GM21390 (cell line): ENCODE measurements around the gene MIPEP.
A peak's percentile ranks its signal among the peaks of the same experiment; 100 is the strongest.
"Not testable (repeated sequence)": the region's sequence is repeated elsewhere in the genome, so short reads cannot be mapped to it uniquely, and the experiment has no call there.

Experiments
- ATAC-seq: cut with Tn5 transposase; IDR thresholded peaks from one replicate; pipeline ENCODE4 v1.9.1; 2021; ENCODE audit not compliant: unreplicated experiment

MIPEP gene

GRCh38 chr13:23888658-23889614 lies at the start of gene MIPEP:
TSS of gene MIPEP (minus strand) at chr13:23889400. CDS start at chr13:23889320, 80 bp downstream.
- ATAC-seq = peak; percentile 93

- ATAC-seq = no peak
Measured at GRCh38 chr13:23934520-23934919, 45.3 kb upstream of the MIPEP start.

- ATAC-seq = no peak
Measured at GRCh38 chr13:23928985-23929384, 39.8 kb upstream of the MIPEP start.

- no peak for ATAC-seq
Measured at GRCh38 chr13:23923031-23923430, 33.8 kb upstream of the MIPEP start.

GRCh38 chr13:23922005-23922932 lies 33.1 kb upstream of the MIPEP start:
- no peak for ATAC-seq

- no peak for ATAC-seq
Measured at GRCh38 chr13:23921451-23921888, 32.3 kb upstream of the MIPEP start.

GRCh38 chr13:23919006-23919405 lies 29.8 kb upstream of the MIPEP start:
- no peak for ATAC-seq

- no peak for ATAC-seq
Measured at GRCh38 chr13:23918208-23918607, 29.0 kb upstream of the MIPEP start.

- no peak for ATAC-seq
Measured at GRCh38 chr13:23915308-23915707, 26.1 kb upstream of the MIPEP start.

- no peak for ATAC-seq
Measured at GRCh38 chr13:23912469-23912868, 23.3 kb upstream of the MIPEP start.

- no peak for ATAC-seq
Measured at GRCh38 chr13:23909606-23910005, 20.4 kb upstream of the MIPEP start.

- no peak for ATAC-seq
Measured at GRCh38 chr13:23905766-23906165, 16.6 kb upstream of the MIPEP start.

- ATAC-seq = no peak
Measured at GRCh38 chr13:23903906-23904280, 14.7 kb upstream of the MIPEP start.

- no peak for ATAC-seq
Measured at GRCh38 chr13:23902975-23903905, 14.0 kb upstream of the MIPEP start.

- ATAC-seq = no peak
Measured at GRCh38 chr13:23901365-23901764, 12.2 kb upstream of the MIPEP start.

GRCh38 chr13:23899555-23899954 lies 10.4 kb upstream of the MIPEP start:
- ATAC-seq = no peak

- no peak for ATAC-seq
Measured at GRCh38 chr13:23898101-23898500, 8.9 kb upstream of the MIPEP start.

- ATAC-seq = not testable (repeated sequence)
Measured at GRCh38 chr13:23897452-23897919, 8.3 kb upstream of the MIPEP start, which contains the start of gene C1QTNF9B. TSS of gene C1QTNF9B (minus strand) at chr13:23897502.

GRCh38 chr13:23894746-23895145 lies 5.5 kb upstream of the MIPEP start:
- not testable (repeated sequence) for ATAC-seq

GRCh38 chr13:23893791-23894190 lies 4.6 kb upstream of the MIPEP start:
- ATAC-seq = not testable (repeated sequence)
